ENCODE results near the gene RBP3. TPM values are rescaled to one million over a fixed set of nuclear protein-coding genes. Genes with fewer than 3 reads are reported as not detected.

RBP3 gene
- total and polyA plus RNA-seq, 4 donors: not detected

DNA sequence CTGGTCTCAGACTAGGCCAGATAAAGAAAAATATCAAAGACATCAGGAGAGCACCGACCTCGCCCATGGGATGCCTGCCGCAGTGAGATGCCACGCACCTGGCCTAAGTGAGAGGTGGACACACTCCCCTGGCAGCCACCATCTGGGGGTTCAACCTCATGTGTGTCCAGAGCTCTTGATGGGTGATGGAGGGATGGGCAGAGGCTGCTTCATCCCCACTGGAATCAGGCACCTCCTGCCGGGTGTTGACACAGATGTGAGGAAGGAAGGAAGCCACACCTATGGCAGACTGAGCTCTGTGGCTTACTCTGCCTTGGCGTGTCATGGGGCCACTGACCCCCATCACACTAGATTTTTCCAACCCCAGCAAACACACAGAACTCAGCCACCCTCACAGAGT, 24.6 kb downstream of the RBP3 start:
- TF ChIP-seq HNF4A (conservative IDR thresholded peaks at IDR 0.05) (no peak), SP1 (IDR thresholded peaks at IDR 0.05) (no peak)
- no peak for DNase-seq (ENCODE audit: low spot score)

DNA sequence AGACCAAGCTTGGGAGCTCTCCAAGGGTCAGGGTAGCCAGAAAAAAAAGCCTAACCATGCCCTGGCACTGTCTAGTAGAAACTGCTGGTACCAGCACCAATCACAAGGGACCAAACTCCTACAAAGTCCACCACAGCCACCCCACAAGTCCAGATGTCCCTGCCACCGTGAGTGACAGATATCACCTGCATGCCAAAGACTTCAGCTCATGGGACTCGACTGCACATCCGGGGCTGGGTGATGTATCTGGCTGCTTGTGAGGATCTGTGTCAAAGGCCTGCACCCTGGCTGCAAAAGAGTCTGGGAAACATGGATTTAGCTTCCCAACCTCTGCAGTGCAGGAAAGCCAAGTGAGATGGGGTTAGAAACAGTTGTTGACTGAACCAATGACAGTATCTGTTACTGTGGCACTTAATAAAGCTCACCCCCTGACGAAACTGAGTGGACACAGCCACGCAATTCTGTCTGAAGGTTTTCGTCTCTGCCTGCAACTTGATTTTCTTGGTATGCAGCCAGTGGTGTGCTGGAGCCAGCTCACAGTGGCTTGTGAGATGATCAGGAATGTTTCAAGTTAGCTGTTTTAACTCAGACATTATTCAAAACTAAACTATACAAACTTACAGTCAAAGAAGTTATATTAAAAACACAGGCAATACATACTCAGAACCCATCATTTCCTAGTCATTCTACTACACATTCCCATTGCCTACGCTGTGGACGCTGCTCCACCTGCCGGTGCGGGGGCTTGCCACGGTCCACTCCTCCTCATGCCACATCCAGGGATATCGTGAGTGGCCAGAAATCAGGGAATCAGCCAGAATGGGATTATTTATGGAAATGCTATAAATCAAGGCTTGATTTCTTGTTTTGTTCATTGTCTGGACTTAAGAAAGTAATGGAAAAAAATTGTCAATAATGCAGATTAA, 26.7 kb downstream of the RBP3 start:
- Histone ChIP-seq H3K4me3 (ENCODE audit: low read depth in 1 of 3, low read length in 3 of 3) (no peak overlapping the region), H3K4me1 (ENCODE audit: control insufficient read depth in 4 of 4, insufficient read depth in 4 of 4, low read length in 3 of 4) (no peaks in the 10 kb centered on the region), H3K36me3 (ENCODE audit: control insufficient read depth in 4 of 4, insufficient read depth in 3 of 4, low read depth in 1 of 4, low read length in 3 of 4) (no peaks in the 10 kb centered on the region), H3K27me3 (ENCODE audit: control insufficient read depth in 4 of 4, insufficient read depth in 4 of 4, low read length in 3 of 4) (peaks cover 0 to 3% (median 0%) of the 10 kb centered on the region in 4 donors), H3K9ac (ENCODE audit: low read depth in 1 of 2, low read length in 2 of 2) (no peak overlapping the region), H3K27ac (ENCODE audit: low read depth in 1 of 2, low read length in 2 of 2) (no peak overlapping the region), H3K9me3 (ENCODE audit: control insufficient read depth in 4 of 4, low read length in 3 of 4) (no peaks in the 10 kb centered on the region)
- DNase-seq (ENCODE audit: low spot score): peak; percentile 26
- 83% methylated on average over 12 of the region's 12 CpGs for WGBS
- no peak for TF ChIP-seq JUND (IDR thresholded peaks at IDR 0.05)

More for the DNA sequence above, 24.6 kb downstream of the RBP3 start:
- peaks cover 0 to 3% (median 0%) of the 10 kb centered on the region in 4 donors for H3K27me3 ChIP-seq (ENCODE audit: control insufficient read depth in 4 of 4, insufficient read depth in 4 of 4, low read length in 3 of 4)
- WGBS: 83% methylated on average over 6 of the region's 6 CpGs
- no peaks in the 10 kb centered on the region for H3K9me3 ChIP-seq (ENCODE audit: control insufficient read depth in 4 of 4, low read length in 3 of 4)
- H3K27ac ChIP-seq (ENCODE audit: low read depth in 1 of 2, low read length in 2 of 2): no peak overlapping the region
- no peak overlapping the region for H3K4me3 ChIP-seq (ENCODE audit: low read depth in 1 of 3, low read length in 3 of 3)
- no peaks in the 10 kb centered on the region for H3K36me3 ChIP-seq (ENCODE audit: control insufficient read depth in 4 of 4, insufficient read depth in 3 of 4, low read depth in 1 of 4, low read length in 3 of 4)
- no peak overlapping the region for H3K9ac ChIP-seq (ENCODE audit: low read depth in 1 of 2, low read length in 2 of 2)
- H3K4me1 ChIP-seq (ENCODE audit: control insufficient read depth in 4 of 4, insufficient read depth in 4 of 4, low read length in 3 of 4): no peaks in the 10 kb centered on the region

DNA sequence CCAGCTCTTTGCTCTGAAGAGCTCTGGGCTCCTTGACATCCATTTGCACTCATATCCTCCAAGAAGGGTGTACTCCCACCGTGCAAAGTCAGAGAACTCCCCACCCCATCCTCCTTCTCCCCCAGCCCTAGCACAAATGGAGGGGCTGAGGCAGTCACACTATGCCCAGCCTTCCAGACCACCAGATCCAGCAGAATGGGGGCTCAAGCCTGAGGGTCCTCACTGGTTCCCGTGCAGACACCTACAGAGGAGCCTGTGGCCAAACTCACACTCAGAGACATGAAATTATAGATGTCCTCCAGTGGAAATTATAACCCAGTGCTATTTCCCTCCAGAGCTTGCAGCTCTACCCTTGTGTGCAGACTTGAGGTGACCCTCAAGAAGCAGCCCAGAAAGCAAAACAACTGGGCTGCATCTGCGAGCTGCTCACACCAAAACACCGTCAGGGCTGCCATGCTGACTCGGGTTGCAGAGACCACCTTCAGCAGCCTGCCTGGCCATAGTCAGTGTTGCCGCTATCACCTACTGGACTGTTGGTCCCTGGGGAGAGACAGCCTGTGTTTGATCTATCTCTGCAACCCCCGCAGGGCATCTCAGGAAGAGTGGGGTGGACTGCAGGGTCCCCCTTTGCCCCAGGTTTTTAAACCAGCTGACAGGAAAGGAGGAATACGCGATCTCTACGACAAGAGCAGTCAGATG, 28.5 kb downstream of the RBP3 start:
- Histone ChIP-seq H3K9me3 (ENCODE audit: control insufficient read depth in 4 of 4, low read length in 3 of 4) (no peaks in the 10 kb centered on the region), H3K4me1 (ENCODE audit: control insufficient read depth in 4 of 4, insufficient read depth in 4 of 4, low read length in 3 of 4) (no peaks in the 10 kb centered on the region), H3K9ac (ENCODE audit: low read depth in 1 of 2, low read length in 2 of 2) (no peak overlapping the region), H3K27me3 (ENCODE audit: control insufficient read depth in 4 of 4, insufficient read depth in 4 of 4, low read length in 3 of 4) (peaks cover 0 to 3% (median 0%) of the 10 kb centered on the region in 4 donors), H3K36me3 (ENCODE audit: control insufficient read depth in 4 of 4, insufficient read depth in 3 of 4, low read depth in 1 of 4, low read length in 3 of 4) (no peaks in the 10 kb centered on the region), H3K27ac (ENCODE audit: low read depth in 1 of 2, low read length in 2 of 2) (no peak overlapping the region), H3K4me3 (ENCODE audit: low read depth in 1 of 3, low read length in 3 of 3) (no peak overlapping the region)
- DNase-seq (ENCODE audit: low spot score): peak; percentile 22
- WGBS: 80% methylated on average over 10 of the region's 10 CpGs
- TF ChIP-seq GABPA (IDR thresholded peaks at IDR 0.05 in 1 of 2, conservative IDR thresholded peaks at IDR 0.05 in 1 of 2) (no peak), RAD21 (IDR thresholded peaks at IDR 0.05) (no peak), FOXA1 (IDR thresholded peaks at IDR 0.05) (no peak)
- TF ChIP-seq, protein P1, sequence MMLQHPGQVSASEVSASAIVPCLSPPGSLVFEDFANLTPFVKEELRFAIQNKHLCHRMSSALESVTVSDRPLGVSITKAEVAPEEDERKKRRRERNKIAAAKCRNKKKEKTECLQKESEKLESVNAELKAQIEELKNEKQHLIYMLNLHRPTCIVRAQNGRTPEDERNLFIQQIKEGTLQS (IDR thresholded peaks at IDR 0.05): no peak

DNA sequence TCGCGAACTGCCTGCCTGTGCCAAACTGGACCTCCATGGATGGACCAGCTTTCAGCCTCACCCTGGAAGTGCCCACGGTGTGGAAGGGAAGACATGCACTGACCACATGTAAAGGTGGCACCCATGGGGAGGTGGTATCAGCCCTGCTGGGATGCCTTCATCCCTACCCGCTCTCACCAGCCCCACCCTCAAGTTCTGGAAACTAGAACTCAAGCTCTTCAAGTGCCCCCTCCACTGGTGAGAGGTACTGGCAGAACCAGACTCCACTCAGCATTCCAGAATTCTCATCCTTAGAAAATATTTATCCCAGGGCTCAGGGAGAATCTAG, 30.0 kb downstream of the RBP3 start:
- no peak for DNase-seq (ENCODE audit: low spot score)

More for the DNA sequence above, 30.0 kb downstream of the RBP3 start:
- Histone ChIP-seq H3K9ac (ENCODE audit: low read depth in 1 of 2, low read length in 2 of 2) (no peak overlapping the region), H3K27me3 (ENCODE audit: control insufficient read depth in 4 of 4, insufficient read depth in 4 of 4, low read length in 3 of 4) (peaks cover 0 to 3% (median 0%) of the 10 kb centered on the region in 4 donors), H3K27ac (ENCODE audit: low read depth in 1 of 2, low read length in 2 of 2) (no peak overlapping the region), H3K36me3 (ENCODE audit: control insufficient read depth in 4 of 4, insufficient read depth in 3 of 4, low read depth in 1 of 4, low read length in 3 of 4) (no peaks in the 10 kb centered on the region), H3K4me3 (ENCODE audit: low read depth in 1 of 3, low read length in 3 of 3) (no peak overlapping the region), H3K9me3 (ENCODE audit: control insufficient read depth in 4 of 4, low read length in 3 of 4) (no peaks in the 10 kb centered on the region), H3K4me1 (ENCODE audit: control insufficient read depth in 4 of 4, insufficient read depth in 4 of 4, low read length in 3 of 4) (no peaks in the 10 kb centered on the region)
- 91% methylated on average over 4 of the region's 4 CpGs for WGBS
- TF ChIP-seq NR2F2 (IDR thresholded peaks at IDR 0.05) (no peak), RXRA (IDR thresholded peaks at IDR 0.05) (no peak), FOXA2 (IDR thresholded peaks at IDR 0.05) (no peak)
- TF ChIP-seq, protein P2, sequence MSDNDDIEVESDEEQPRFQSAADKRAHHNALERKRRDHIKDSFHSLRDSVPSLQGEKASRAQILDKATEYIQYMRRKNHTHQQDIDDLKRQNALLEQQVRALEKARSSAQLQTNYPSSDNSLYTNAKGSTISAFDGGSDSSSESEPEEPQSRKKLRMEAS (IDR thresholded peaks at IDR 0.05): no peak
